Astrocyte (in vitro differentiated cells and primary cell): ENCODE results near the gene PRPH.

ENCODE experiments used
- CTCF ChIP-seq: IDR thresholded peaks from 2 replicates; pipeline ENCODE4 v1.5.1; 2011; ENCODE audit warnings: low read depth, mild to moderate bottlenecking, inconsistent platforms, low read length, moderate library complexity; ENCODE audit not compliant: insufficient read depth
- EZH2 ChIP-seq: IDR thresholded peaks from 2 replicates; pipeline ENCODE4 v1.6.1; 2012; ENCODE audit warnings: mild to moderate bottlenecking, low read length, inconsistent platforms; ENCODE audit not compliant: insufficient read depth

GRCh38 chr12:49340971-49341776, 46.2 kb downstream of the PRPH start:
- TF ChIP-seq CTCF, result no peak
- no peak for TF ChIP-seq EZH2
